ENCODE measurements around the gene POGLUT2. TPM values are rescaled to one million over a fixed set of nuclear protein-coding genes. Genes with fewer than 3 reads are reported as not detected.

The POGLUT2 gene
- total RNA-seq, 1 donor from 2014 or later: 7.9 TPM

Other genes with a start within 250 kb of the POGLUT2 start
- 48.4 TPM for gene TPP2, start 202.0 kb downstream of the POGLUT2 start, total RNA-seq
- not detected for gene METTL21C, start 103.9 kb downstream of the POGLUT2 start, total RNA-seq
- gene TEX30, start 25.2 kb downstream of the POGLUT2 start, total RNA-seq: 6.9 TPM
- 49.2 TPM for gene BIVM, start 143 bp upstream of the POGLUT2 start, total RNA-seq
- 50.2 TPM for gene ERCC5, start 47.1 kb upstream of the POGLUT2 start, total RNA-seq